Measurements from ENCODE around the gene KCNJ10. TPM values are rescaled to one million over a fixed set of nuclear protein-coding genes. Genes with fewer than 3 reads are reported as not detected.

The KCNJ10 gene
- total RNA-seq, 1 experiment from 2014 or later = 1.4 TPM

- TF ChIP-seq, protein P1, sequence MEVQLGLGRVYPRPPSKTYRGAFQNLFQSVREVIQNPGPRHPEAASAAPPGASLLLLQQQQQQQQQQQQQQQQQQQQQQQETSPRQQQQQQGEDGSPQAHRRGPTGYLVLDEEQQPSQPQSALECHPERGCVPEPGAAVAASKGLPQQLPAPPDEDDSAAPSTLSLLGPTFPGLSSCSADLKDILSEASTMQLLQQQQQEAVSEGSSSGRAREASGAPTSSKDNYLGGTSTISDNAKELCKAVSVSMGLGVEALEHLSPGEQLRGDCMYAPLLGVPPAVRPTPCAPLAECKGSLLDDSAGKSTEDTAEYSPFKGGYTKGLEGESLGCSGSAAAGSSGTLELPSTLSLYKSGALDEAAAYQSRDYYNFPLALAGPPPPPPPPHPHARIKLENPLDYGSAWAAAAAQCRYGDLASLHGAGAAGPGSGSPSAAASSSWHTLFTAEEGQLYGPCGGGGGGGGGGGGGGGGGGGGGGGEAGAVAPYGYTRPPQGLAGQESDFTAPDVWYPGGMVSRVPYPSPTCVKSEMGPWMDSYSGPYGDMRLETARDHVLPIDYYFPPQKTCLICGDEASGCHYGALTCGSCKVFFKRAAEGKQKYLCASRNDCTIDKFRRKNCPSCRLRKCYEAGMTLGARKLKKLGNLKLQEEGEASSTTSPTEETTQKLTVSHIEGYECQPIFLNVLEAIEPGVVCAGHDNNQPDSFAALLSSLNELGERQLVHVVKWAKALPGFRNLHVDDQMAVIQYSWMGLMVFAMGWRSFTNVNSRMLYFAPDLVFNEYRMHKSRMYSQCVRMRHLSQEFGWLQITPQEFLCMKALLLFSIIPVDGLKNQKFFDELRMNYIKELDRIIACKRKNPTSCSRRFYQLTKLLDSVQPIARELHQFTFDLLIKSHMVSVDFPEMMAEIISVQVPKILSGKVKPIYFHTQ (CRISPR knock-in tag; IDR thresholded peaks at IDR 0.05) = no peak
- TF ChIP-seq SMAD4 (CRISPR knock-in tag; IDR thresholded peaks at IDR 0.05) (no peak), SMAD3 (CRISPR knock-in tag; IDR thresholded peaks at IDR 0.05; ENCODE audit: borderline replicate concordance) (no peak), NR3C1 (CRISPR knock-in tag; conservative IDR thresholded peaks at IDR 0.05; ENCODE audit: low read depth) (no peak), E2F5 (CRISPR knock-in tag; IDR thresholded peaks at IDR 0.05) (no peak), ATF1 (CRISPR knock-in tag; IDR thresholded peaks at IDR 0.05) (no peak), JUN (CRISPR knock-in tag; IDR thresholded peaks at IDR 0.05) (no peak), ZNF396 (CRISPR knock-in tag; IDR thresholded peaks at IDR 0.05; ENCODE audit: borderline replicate concordance) (no peak), EMX1 (CRISPR knock-in tag; IDR thresholded peaks at IDR 0.05) (no peak), FOXK1 (CRISPR knock-in tag; IDR thresholded peaks at IDR 0.05) (no peak), ZNF425 (CRISPR knock-in tag; conservative IDR thresholded peaks at IDR 0.05) (no peak), MYBL2 (CRISPR knock-in tag; IDR thresholded peaks at IDR 0.05) (no peak), ZNF138 (CRISPR knock-in tag; conservative IDR thresholded peaks at IDR 0.05) (no peak)
- TF ChIP-seq, protein P2, sequence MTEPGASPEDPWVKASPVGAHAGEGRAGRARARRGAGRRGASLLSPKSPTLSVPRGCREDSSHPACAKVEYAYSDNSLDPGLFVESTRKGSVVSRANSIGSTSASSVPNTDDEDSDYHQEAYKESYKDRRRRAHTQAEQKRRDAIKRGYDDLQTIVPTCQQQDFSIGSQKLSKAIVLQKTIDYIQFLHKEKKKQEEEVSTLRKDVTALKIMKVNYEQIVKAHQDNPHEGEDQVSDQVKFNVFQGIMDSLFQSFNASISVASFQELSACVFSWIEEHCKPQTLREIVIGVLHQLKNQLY (CRISPR knock-in tag; IDR thresholded peaks at IDR 0.05) = no peak
- TF ChIP-seq, protein P3, sequence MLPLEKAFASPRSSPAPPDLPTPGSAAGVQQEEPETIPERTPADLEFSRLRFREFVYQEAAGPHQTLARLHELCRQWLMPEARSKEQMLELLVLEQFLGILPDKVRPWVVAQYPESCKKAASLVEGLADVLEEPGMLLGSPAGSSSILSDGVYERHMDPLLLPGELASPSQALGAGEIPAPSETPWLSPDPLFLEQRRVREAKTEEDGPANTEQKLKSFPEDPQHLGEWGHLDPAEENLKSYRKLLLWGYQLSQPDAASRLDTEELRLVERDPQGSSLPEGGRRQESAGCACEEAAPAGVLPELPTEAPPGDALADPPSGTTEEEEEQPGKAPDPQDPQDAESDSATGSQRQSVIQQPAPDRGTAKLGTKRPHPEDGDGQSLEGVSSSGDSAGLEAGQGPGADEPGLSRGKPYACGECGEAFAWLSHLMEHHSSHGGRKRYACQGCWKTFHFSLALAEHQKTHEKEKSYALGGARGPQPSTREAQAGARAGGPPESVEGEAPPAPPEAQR (CRISPR knock-in tag; IDR thresholded peaks at IDR 0.05) = no peak
- H3K36me3 Mint-ChIP-seq = no peaks in the 10 kb centered on the region
- peaks cover under 1% of the 10 kb centered on the region; the same call in 1 of the 2 replicates for H3K27me3 Mint-ChIP-seq (ENCODE audit: low read depth)
- no peaks in the 10 kb centered on the region for H3K9me3 Mint-ChIP-seq
- H3K4me1 Mint-ChIP-seq = peaks cover 58% of the 10 kb centered on the region
- POLR2A ChIA-PET = no interaction called here
- CTCF ChIA-PET = interaction anchor here (1.0 to 5.1 kb wide), 13 partner anchors 10 to 174 kb away, joined by 3 to 83 read pairs (median 8); partner anchors contain the start of genes CASQ1 and IGSF8
- DNase-seq (ENCODE audit: low spot score) = no peak
- peak; percentile 40; the same call in 1 of the 2 replicates for ATAC-seq
- no peak overlapping the region for H3K27ac Mint-ChIP-seq
- 0 out of 2 replicates have a peak overlapping the region, but pooled peaks have one; percentile 16 for H3K4me3 Mint-ChIP-seq
Measured at GRCh38 chr1:160117709-160118183, 47.8 kb upstream of the KCNJ10 start.

DNA sequence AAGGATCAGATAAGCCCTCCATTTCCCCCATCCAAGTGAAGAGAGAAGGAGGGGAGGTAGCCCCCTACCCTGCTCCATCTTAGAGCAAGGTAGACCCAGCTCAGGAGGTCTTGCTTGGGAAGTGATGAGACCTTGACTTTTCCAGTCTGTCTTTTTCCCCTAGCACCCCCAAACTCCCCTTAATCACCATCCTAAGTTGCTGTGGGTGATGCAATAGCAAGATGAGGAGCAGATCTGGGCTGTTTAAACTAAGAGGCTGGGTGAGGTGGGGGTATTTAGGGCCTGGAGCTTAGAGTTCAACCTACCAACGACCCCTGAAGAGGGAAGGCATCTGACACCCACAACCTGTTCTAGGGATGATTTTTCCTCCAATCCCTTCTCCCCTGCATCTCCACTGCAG, 47.3 kb upstream of the KCNJ10 start:
- no peak overlapping the region for H3K27ac Mint-ChIP-seq
- TF ChIP-seq RELA (CRISPR knock-in tag; IDR thresholded peaks at IDR 0.05; ENCODE audit: borderline replicate concordance) = no peak
- no peak for TF ChIP-seq ZNF416 (CRISPR knock-in tag; IDR thresholded peaks at IDR 0.05)
- no peak for TF ChIP-seq MYBL2 (CRISPR knock-in tag; IDR thresholded peaks at IDR 0.05)
- no peak for TF ChIP-seq PRDM15 (CRISPR knock-in tag; IDR thresholded peaks at IDR 0.05)
- no peak for TF ChIP-seq E2F5 (CRISPR knock-in tag; IDR thresholded peaks at IDR 0.05)
- TF ChIP-seq, protein P4, sequence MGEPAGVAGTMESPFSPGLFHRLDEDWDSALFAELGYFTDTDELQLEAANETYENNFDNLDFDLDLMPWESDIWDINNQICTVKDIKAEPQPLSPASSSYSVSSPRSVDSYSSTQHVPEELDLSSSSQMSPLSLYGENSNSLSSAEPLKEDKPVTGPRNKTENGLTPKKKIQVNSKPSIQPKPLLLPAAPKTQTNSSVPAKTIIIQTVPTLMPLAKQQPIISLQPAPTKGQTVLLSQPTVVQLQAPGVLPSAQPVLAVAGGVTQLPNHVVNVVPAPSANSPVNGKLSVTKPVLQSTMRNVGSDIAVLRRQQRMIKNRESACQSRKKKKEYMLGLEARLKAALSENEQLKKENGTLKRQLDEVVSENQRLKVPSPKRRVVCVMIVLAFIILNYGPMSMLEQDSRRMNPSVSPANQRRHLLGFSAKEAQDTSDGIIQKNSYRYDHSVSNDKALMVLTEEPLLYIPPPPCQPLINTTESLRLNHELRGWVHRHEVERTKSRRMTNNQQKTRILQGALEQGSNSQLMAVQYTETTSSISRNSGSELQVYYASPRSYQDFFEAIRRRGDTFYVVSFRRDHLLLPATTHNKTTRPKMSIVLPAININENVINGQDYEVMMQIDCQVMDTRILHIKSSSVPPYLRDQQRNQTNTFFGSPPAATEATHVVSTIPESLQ (CRISPR knock-in tag; IDR thresholded peaks at IDR 0.05) = no peak
- no peak for TF ChIP-seq NR2C2 (CRISPR knock-in tag; IDR thresholded peaks at IDR 0.05)

More for the DNA sequence above, 47.3 kb upstream of the KCNJ10 start:
- H3K36me3 Mint-ChIP-seq = no peaks in the 10 kb centered on the region
- peak overlapping the region; percentile 75; the same call in 1 of the 2 replicates for H3K4me3 Mint-ChIP-seq
- H3K9me3 Mint-ChIP-seq = no peaks in the 10 kb centered on the region
- POLR2A ChIA-PET = interaction anchor here (0.5 kb wide), 1 partner anchor 152 kb away, joined by 5 read pairs; no protein-coding TSS in a partner anchor
- ATAC-seq (no peak), DNase-seq (ENCODE audit: low spot score) (no peak)
- H3K27me3 Mint-ChIP-seq (ENCODE audit: low read depth) = peaks cover 2% of the 10 kb centered on the region; the same call in 1 of the 2 replicates
- CTCF ChIA-PET = interaction anchor here (1.0 to 5.1 kb wide), 14 partner anchors 12 to 174 kb away, joined by 3 to 83 read pairs (median 8); partner anchors contain the start of genes CASQ1 and IGSF8
- peaks cover 63% of the 10 kb centered on the region for H3K4me1 Mint-ChIP-seq

Measured in WTC11 (cell line).